Forelimb muscle (tissue), 1 donor: ENCODE measurements around the gene EML4. TPM values are rescaled to one million over a fixed set of nuclear protein-coding genes. Genes with fewer than 3 reads are reported as not detected.

Experiments used
- DNase-seq: peaks from one replicate; pipeline ENCODE4 v3.0.0-alpha.2; 2013; ENCODE audit warnings: low read depth
- polyA plus RNA-seq: library from polyadenylated mRNA; unstranded; fragments of 120-200 nt; gene quantifications from one replicate; pipeline ENCODE4 v1.2.1, GENCODE V29; 2013; ENCODE audit not compliant: insufficient read length

EML4 gene
- polyA plus RNA-seq, 1 donor = 31.7 TPM

DNA sequence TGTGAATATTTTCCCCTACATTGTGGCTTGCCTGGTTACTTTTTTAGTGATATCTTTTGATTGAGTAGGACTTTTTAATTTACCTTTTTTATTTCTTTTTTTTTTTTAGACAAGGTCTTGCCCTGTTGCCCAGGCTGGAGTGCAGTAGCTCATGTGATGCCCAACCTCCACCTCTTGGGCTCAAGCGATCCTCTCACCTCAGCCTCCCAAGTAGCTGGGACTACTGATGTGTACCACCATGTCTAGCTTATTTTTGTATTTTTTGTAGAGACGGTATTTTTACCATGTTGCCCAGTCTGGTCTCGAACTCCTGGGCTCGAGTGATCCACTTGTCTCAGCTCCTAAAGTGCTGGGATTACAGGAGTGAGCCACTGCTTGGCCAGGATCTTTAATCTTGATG, 25.3 kb downstream of the EML4 start:
- DNase-seq = no peak

DNA sequence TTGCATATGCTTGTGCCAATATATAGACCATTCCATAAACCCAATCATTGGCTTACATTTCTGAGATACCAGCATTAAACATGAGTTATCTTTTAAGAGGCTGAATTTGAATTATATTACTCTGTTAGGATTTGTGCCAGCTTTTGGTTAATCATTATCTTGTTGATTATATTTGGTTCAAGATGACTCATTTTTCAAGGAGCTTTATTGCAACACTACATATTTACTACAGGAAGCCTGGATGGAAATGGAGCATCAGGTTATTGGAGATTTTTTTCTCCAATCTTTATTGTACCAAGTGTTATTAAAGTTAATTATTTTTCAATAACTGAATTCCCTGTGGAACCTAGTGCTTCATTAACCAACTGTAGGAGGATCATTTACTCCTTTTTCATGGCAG, 26.4 kb downstream of the EML4 start:
- no peak for DNase-seq

DNA sequence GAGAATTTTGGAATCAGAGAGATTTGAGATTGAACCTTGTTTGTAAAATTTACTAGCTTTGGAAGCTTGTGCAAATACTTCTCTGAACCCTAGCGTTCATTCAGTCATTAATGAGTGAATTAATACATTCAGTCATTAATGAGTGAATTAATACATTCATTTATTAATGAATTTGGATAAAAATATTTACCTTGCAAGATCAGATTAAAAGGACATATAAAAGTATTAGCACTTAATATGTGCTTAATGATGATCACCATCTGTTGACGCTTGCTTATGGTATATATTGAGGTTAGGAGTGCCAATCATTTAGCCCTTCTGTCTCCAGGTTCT, 26.9 kb downstream of the EML4 start:
- no peak for DNase-seq

DNA sequence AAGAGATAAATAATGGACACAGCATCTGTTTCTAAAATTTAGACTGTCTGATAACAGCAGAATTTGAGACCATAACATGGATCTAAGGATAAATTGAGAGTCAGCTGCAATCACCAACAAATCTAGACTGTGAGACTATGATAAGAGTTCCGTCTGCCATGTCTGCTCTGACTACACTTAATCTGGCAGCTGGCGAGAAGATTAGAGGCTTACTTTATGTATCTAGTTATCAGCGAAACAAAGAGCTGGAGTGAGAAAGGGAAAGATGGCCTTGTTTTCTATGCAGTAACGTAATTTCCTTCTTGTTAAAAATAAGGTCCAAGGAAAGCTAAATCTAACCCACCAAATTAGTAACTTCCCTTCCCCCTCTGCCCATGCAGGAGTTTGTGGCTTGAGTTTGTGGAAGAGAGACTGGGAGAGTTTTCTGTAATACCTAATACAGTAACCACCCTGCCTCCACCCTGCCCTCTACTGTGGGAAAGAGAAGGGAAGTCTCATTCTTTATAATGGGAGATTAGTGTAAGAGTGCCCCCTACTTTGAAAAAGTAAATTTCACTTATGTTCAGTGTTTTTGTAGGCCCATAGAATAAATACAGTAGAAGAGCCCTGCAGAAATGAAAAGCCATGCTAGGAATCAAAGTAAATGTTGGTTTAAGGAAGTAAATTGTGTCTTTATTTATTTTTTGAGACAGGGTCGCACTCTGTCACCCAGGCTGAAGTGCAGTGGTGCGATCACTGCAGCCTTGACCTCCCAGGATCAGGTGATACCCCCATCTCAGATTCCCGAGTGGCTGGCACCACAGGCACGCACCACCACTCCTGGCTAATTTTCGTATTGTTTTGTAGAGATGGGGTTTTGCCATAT, 27.5 kb downstream of the EML4 start:
- DNase-seq = no peak

DNA sequence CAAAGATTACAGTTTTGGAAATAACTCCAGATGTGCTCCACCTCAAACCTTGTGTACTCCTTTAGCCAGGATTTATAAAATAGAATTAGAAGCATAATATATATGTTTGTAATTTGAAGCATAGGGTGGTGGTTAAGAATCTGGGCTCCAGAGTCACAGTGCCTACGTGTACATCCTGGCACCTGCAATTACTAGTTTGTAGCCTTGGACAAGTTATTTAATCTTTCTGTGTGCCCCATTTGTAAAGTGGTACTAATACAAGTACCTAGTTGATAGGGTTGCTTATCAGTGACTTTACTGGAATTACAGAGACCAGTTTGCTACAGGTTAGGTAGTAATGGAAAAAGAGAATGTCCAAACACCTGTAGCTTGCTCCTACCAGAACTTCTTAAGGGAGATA, 28.6 kb downstream of the EML4 start:
- DNase-seq = no peak

DNA sequence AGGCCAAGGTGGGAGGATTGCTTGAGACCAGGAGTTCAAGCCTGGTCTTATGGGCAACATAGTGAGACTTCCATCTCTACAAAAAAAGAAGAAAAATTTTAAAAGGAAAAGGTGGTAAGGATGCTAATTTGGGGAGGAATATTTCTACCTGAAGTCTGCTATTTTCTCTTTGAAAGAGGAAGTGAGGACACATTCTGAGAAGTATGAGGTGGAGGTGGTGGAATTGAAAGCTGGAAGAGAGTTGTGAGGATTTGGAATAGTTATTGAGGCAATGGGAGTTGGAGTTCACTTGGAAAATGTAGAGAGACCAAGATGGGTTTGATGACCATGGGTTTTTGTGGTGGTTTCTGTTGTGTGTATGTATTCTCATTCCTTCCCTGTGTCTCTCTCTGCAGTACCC, 29.3 kb downstream of the EML4 start:
- DNase-seq = no peak

DNA sequence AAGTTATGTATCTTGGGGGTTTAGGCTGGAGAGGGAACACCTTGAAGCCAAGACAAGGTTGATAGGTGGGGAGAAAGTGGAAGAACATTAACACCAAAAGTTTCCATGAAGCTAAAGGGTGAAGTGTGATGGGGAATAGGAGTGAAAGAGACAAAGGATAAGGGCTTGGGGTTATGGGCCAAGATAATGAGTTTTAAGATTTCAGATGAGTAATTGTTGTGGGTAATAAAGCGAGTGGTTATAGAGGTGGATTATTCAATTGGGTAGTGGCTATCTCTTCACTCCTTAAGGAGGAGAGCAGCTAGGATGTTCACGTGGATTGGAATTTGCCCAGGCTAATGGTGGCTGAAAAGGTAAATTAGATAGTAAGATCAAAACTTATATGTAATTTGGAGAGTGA, 29.8 kb downstream of the EML4 start:
- DNase-seq = no peak

DNA sequence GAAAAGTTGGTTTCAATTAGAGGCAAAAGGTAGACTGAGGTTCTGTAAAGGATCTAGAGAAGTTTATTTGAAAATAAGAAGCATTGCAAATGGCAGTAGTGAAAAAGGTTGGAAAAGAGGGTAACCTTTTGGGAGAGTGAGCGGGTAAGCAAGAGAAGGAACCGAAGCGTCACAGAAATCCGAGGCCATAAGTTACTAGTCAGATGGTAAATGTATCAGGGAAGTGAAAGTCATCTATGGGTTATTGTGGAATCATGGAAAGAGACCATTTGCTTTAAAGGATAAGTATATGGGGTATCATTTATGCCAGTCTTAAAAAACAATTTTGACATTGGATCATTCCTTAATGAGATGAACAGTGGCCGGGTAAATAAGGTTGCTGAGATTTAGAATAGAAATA, 30.5 kb downstream of the EML4 start:
- no peak for DNase-seq

DNA sequence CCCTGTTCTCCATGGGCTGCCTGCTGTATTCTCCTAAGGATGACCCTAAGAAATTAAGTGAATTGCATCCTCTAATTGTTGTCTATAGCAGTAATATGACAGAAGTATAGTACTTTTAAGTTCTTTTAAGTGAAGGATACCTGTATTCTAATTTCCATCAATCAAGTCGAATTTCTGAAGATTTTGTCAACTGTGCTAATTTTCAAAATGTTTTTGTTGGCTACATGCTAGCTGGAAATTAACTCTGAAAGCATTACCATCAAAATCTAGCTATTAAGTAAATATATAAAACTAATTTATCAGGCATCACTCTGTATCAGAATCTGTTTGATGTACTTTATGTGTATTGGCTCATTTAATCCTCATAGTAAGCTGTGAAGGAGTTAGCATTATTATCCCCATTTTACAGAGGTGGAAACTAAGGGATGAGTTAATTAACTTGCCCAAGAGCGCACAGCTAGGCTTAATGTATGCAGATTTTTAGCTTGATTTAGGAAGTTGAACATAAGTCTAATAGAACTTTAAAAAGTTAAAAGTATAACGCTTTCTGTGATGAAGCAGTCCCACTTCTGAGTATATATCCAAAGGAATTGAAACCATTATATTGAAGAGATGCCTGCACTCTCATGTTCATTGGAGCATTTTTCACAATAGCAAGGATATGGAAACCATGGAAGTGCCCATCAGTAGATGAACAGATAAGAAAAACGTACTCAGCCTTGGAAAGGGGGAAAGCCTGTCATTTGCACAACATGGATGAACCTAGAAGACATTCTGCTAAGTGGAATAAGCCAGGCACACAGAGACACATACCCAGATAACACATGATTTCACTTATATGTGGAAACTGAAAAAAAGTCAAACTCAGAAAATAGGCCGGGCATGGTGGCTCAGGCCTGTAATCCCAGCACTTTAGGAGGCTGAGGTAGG, 32.0 kb downstream of the EML4 start:
- no peak for DNase-seq

DNA sequence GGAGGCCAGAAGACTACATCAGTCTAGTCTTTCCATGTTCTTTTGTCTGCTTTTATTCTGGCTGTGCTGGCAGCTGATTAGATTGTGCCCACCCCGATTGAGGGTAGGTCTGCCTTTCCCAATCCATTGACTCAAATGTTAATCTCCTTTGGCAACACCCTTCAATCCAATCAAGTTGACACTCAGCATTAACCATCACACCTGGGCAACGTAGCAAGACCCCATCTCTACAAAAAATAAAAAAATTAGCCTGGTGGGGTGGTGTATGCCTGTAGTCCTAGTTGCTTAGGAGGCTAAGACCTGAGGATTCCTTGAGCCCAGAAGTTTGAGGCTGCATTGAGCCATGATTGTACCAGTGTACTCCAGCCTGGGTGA, 33.5 kb downstream of the EML4 start:
- no peak for DNase-seq

DNA sequence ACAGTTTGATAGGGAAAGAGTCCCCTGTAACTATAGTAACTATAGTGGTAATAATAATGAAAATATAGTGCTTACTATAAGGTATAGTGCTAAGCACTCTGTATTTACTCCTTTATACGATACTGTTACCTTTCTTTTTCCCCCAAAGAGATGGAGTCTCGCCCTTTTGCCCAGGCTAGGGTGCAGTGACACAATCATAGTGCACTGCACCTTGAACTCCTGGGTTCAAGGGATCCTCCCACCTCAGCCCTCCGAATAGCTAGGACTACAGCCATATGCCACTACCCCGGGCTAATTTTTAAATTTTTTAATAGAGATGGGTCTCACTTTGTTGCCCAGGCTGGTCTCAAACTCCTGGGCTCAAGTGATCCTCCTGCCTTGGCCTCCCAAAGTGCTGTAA, 34.6 kb downstream of the EML4 start:
- DNase-seq = no peak

DNA sequence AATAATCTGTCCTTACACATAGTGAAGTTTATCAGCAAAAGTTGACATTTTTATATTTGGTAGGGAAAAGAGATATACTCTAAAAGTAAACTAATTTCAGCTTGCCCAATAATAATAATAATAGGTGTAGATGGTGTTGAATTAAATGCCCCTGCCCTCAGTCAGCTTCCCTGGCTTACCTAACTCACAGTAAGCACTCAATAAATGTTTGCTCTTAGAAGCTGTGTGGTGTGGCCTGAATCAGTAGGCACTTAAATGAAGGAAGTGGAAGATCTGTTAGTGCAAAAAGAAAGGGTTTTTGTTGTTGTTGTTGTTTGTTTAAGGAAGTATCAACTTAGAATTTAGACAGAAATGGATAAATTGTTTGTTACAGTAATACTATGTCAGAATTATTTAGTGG, 36.2 kb downstream of the EML4 start:
- no peak for DNase-seq

DNA sequence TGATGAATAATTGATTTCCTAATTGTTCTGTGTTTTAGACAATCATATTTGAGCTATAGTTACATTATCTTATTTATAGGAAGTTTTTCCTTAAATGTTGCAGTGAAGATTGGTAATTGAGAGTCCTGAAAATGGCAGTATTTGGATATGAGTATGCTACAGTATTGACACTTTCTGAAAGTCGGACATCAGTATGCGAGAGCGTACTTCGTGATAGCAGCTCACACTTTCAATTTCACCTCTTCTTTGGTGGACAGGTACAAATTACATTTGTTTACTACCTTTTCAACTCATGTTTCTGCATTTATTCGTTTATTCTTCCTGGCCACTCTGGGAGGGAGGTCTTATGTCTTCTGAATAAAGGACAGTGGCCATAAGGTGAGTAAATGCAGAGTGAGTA, 38.7 kb downstream of the EML4 start:
- no peak for DNase-seq

DNA sequence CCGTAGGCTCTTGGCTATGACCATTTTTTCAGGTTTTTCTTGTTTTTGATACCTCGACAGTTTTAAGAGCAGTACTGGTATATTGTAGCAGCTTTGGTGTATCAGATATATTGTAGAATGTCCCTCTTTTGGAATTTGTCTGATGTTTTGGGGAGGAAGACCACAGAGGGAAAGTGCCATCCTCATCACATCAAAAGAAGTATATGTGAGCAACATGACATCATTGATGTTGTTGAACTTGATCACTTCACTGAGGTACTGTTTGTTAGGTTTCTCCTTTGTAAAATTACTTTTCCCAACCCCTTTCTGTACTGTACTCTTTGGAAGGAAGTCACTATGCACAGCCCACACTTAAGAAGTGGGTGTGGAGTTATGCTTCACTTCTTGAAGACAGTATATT, 41.0 kb downstream of the EML4 start:
- no peak for DNase-seq

DNA sequence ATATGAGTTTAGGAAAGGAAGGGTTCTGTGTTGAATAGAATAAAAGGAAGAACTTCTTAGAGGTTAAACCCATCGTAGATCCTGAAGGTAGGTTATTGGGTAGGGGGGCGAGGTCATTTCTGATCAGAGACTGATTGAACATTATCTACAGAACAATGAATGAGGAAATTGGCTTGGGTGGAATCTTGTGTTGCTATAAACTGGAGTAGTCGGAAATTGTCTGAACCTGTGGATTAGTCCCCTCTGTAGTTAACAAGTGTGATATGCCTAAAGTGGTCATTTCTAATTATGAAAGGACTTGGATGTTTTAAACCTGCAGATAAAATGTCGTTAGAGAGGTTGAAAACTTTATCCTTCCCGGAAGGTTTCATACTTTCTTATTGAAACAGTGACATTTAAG, 42.1 kb downstream of the EML4 start:
- DNase-seq = no peak

DNA sequence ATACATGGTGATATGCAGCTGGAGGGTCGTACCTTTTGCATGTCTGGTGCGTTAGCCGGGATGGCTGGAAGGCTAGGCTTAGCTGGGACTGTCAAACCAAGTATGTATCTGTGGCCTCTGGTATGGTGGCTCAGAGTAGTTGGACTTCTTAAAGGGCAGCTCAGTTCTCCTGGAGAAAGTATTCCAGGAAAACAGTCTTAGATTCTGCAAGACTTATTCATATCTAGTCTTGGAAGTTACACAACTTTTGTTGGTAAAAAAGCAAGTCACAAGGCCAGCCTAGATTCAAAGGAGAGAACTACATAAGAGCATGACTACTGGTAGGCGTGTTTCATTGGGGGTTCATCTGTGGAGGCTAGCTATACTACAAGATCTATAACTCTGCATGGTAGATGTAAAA, 45.5 kb downstream of the EML4 start:
- DNase-seq = no peak

DNA sequence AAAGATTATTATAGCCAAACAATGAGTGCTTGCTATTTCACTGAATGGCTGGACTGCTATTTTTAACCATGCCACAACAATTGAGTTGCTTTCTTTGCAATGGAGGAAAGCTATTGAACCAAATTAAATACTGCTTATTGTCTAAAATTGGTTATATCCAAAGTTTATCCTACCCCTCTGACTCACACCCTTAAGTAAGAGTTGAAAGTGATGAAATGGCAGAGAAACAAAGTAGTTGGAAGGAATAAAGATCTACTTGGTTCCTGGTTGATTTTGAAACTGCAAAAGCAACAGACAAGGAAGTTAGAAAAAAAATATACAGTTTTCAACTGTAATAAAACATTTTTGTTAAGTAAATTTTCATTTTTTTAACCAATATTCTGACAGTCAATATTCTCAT, 47.5 kb downstream of the EML4 start:
- no peak for DNase-seq

DNA sequence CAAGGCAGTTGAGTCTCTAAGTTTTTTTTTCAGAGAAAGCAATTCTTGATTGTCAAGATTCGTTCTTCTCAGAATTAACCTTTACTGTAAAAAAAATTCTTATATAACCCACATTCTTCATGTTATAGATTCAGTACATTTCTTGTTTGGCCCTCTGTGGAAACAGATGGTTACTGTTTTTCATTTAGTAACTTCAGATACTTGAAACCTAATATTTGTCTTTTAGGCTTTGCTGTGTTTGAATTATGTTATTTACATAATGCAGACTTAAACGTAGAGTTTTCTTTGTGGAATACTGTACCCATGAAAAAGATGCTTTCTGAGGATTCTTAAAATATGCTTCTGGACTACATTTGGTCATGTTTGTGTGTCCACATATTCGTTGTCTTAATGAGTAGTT, 48.2 kb downstream of the EML4 start:
- no peak for DNase-seq

DNA sequence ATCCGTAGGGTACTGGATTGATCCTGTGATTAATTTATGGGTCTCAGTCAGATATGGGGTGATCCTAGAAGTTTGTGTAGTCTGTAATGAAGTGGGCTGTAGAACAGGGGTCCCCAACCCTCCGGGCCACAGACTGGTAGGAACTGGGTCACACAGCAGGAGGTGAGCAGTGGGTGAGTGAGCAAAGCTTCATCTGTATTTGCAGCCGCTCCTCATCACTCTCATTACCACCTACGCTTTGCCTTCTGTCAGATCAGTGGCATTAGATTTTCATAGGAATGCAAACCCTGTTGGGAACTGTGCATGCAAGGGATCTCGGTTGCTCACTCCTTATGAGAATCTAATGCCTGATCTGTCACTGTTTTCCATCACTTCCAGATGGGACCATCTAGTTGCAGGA, 48.8 kb downstream of the EML4 start:
- DNase-seq = no peak

DNA sequence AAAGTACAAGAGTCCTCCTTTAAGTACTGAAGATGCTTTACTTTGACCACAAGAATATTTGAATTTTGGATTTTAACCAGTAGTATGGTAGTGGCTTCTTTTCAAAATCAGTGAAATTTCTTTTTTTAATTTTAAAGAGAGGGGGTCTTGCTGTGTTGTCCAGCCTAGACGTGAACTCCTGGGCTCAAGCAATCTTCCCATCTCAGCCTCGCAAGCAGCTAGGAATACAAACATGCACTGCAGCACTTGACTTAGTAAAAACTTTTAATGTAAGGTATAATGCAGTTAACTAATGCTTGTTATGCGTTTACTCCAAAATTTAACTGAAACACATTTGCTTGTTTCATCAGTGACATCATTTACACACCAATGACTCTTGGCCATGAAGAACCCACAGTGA, 49.6 kb downstream of the EML4 start:
- DNase-seq = no peak

DNA sequence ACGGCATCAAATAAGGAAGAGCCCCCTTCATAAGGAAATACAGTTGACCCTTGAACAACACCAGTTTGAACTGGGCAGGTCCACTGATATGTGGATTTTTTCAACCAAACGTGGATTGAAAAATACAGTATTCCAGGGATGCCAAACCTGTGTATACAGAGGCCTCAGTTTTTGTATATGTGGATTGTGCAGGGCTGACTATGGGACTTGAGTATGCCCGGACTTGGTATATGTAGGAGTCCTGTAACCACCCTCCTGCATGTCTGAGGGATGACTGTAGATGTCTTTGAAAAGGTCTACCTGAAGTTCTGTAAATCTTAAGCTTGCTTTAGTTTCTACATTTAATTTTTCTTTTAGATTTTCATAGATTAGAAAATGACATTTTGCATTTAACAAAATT, 50.0 kb downstream of the EML4 start:
- DNase-seq = no peak

DNA sequence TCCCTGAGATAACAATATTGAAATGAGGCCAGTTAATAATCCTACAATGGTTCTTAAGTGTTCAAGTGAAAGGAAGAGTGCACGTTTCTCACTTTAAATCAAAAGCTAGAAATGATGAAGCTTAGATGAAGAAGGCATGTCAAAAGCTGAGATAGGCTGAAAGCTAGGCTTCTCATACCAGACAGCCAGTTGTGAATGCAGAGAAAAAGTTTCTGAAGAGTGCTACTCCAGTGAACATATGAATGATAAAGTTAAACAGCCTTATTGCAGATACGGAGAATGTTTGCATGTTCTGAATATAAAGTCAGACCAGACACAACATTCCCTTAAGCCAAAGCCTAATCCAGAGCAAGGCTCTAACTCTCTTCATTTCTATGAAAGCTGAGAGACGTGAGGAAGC, 51.4 kb downstream of the EML4 start:
- DNase-seq = no peak
